GM12878 (cell line): Measurements from ENCODE around the gene BMI1.

Experiments
- CEBPZ ChIP-seq: fragments of 150-350 bp; IDR thresholded peaks from 2 replicates; pipeline ENCODE4 v1.6.1; 2016; ENCODE audit warnings: low read depth, low read length
- CHD1 ChIP-seq: IDR thresholded peaks from 2 replicates; pipeline ENCODE4 v1.6.1; 2012; ENCODE audit warnings: low read depth, low read length, improper control_type of control experiment
- CTCF ChIP-seq, 3 experiments: IDR thresholded peaks in 2 of 3; conservative IDR thresholded peaks in 1 of 3; 2 replicates each; pipeline ENCODE4 v1.5.1; 2011; ENCODE audit warnings: low read depth in 3 of 3, low read length in 3 of 3, mild to moderate bottlenecking in 3 of 3, control low read depth in 2 of 3, moderate library complexity in 2 of 3, inconsistent platforms in 1 of 3, mixed read lengths in 1 of 3; ENCODE audit not compliant: control insufficient read depth in 2 of 3, insufficient read depth in 1 of 3; ENCODE audit errors: extremely low read depth in 1 of 3
- EZH2 ChIP-seq: IDR thresholded peaks from 2 replicates; pipeline ENCODE4 v1.6.1; 2012; ENCODE audit warnings: low read depth, mild to moderate bottlenecking, control low read depth, inconsistent platforms, low read length, borderline replicate concordance; ENCODE audit not compliant: control insufficient read depth
- FOXM1 ChIP-seq: IDR thresholded peaks from 2 replicates; pipeline ENCODE4 v1.6.1; 2012; ENCODE audit warnings: low read depth, mild to moderate bottlenecking, inconsistent platforms, low read length, moderate library complexity
- MYC ChIP-seq: IDR thresholded peaks from 2 replicates; pipeline ENCODE4 v1.6.1; 2011; ENCODE audit warnings: mild to moderate bottlenecking, low read length, moderate library complexity, inconsistent platforms; ENCODE audit not compliant: insufficient read depth, insufficient replicate concordance, insufficient read length, severe bottlenecking
- NFIC ChIP-seq: IDR thresholded peaks from 2 replicates; pipeline ENCODE4 v1.6.1; 2012; ENCODE audit warnings: low read depth, mild to moderate bottlenecking, inconsistent platforms, low read length, moderate library complexity
- POLR2A ChIP-seq: IDR thresholded peaks from 2 replicates; pipeline ENCODE4 v1.6.1; 2011; ENCODE audit warnings: low read depth, mild to moderate bottlenecking, low read length
- RBBP5 ChIP-seq: fragments of 200-600 bp; sonication (generic); conservative IDR thresholded peaks from 2 replicates; pipeline ENCODE4 v1.6.1; 2016

GRCh38 chr10:22303461-22303860 lies 17.4 kb upstream of the BMI1 start:
- no peak for TF ChIP-seq EZH2
- TF ChIP-seq CTCF (IDR thresholded peaks at IDR 0.05 in 2 of 3, conservative IDR thresholded peaks at IDR 0.05 in 1 of 3; ENCODE audit: control insufficient read depth in 2 of 3, extremely low read depth in 1 of 3, insufficient read depth in 1 of 3, low read depth in 3 of 3, low read length in 3 of 3) = no peak
- no peak for TF ChIP-seq CEBPZ
- no peak for TF ChIP-seq MYC
- no peak for TF ChIP-seq RBBP5
- TF ChIP-seq FOXM1 = no peak
- TF ChIP-seq NFIC = no peak
- no peak for TF ChIP-seq CHD1
- no peak for TF ChIP-seq POLR2A
